ENCODE results near the gene HOXA13. TPM values are rescaled to one million over a fixed set of nuclear protein-coding genes. Genes with fewer than 3 reads are reported as not detected.

HOXA13 gene
- total RNA-seq, 2 experiments from 2014 or later, result not detected

GRCh38 chr7:27177795-27178320 lies 22.0 kb downstream of the HOXA13 start:
- Mint-ChIP-seq H3K4me1 (peaks cover 6% of the 10 kb centered on the region), H3K4me3 (no peak overlapping the region), H3K27me3 (peaks cover 50% of the 10 kb centered on the region), H3K36me3 (ENCODE audit: low read depth) (no peaks in the 10 kb centered on the region), H3K27ac (no peak overlapping the region), H3K9me3 (ENCODE audit: low read depth) (no peaks in the 10 kb centered on the region)
- DNase-seq, result no peak
- ChIA-PET POLR2A (interaction anchor here (0.6 kb wide), 1 partner anchor 885 kb away, joined by 5 read pairs; no protein-coding TSS in a partner anchor), CTCF (interaction anchor here (1.0 to 2.3 kb wide), 5 partner anchors 11 to 79 kb away, joined by 3 to 12 read pairs (median 4); no protein-coding TSS in a partner anchor)
- no peak for ATAC-seq
- intact Hi-C loops (cut with DNase I, micrococcal nuclease), result no loop called here

- ATAC-seq (no peak), DNase-seq (no peak)
- Mint-ChIP-seq H3K36me3 (ENCODE audit: low read depth) (no peaks in the 10 kb centered on the region), H3K27me3 (peaks cover 48% of the 10 kb centered on the region), H3K4me3 (no peak overlapping the region), H3K27ac (no peak overlapping the region), H3K4me1 (peaks cover 9% of the 10 kb centered on the region), H3K9me3 (ENCODE audit: low read depth) (no peaks in the 10 kb centered on the region)
- intact Hi-C loops (cut with DNase I, micrococcal nuclease), result no loop called here
- ChIA-PET CTCF (interaction anchor here (0.6 to 1.7 kb wide), 6 partner anchors 11 to 1131 kb away, joined by 3 to 6 read pairs (median 3); no protein-coding TSS in a partner anchor), POLR2A (interaction anchor here (0.5 to 0.6 kb wide), 2 partner anchors 8 to 886 kb away, joined by 5 read pairs; partner anchors contain the start of gene HOXA11)
These were observed 22.7 kb downstream of the HOXA13 start for GRCh38 chr7:27176962-27177794.

- ATAC-seq (no peak), DNase-seq (no peak)
- H3K4me3 Mint-ChIP-seq, result no peak overlapping the region
- ChIA-PET POLR2A (interaction anchor here (0.5 kb wide), 1 partner anchor 9 kb away, joined by 5 read pairs; the partner anchor contains the start of gene HOXA11), CTCF (interaction anchor here (0.9 to 1.7 kb wide), 4 partner anchors 12 to 27 kb away, joined by 3 to 6 read pairs (median 4); no protein-coding TSS in a partner anchor)
- H3K27me3 Mint-ChIP-seq, result peaks cover 53% of the 10 kb centered on the region
- H3K9me3 Mint-ChIP-seq (ENCODE audit: low read depth), result no peaks in the 10 kb centered on the region
- H3K36me3 Mint-ChIP-seq (ENCODE audit: low read depth), result no peaks in the 10 kb centered on the region
- intact Hi-C loops (cut with DNase I, micrococcal nuclease), result no loop called here
- no peak overlapping the region for H3K27ac Mint-ChIP-seq
- peaks cover 14% of the 10 kb centered on the region for H3K4me1 Mint-ChIP-seq
These were observed 23.4 kb downstream of the HOXA13 start for GRCh38 chr7:27176524-27176845.

- DNase-seq, result no peak
- intact Hi-C loops (cut with DNase I, micrococcal nuclease), result no loop called here
- Mint-ChIP-seq H3K27me3 (peaks cover 53% of the 10 kb centered on the region), H3K9me3 (ENCODE audit: low read depth) (no peaks in the 10 kb centered on the region), H3K27ac (no peak overlapping the region), H3K36me3 (ENCODE audit: low read depth) (no peaks in the 10 kb centered on the region), H3K4me3 (no peak overlapping the region), H3K4me1 (peaks cover 15% of the 10 kb centered on the region)
- ATAC-seq, result no peak
- ChIA-PET POLR2A (no interaction called here), CTCF (interaction anchor here (0.9 to 1.7 kb wide), 4 partner anchors 13 to 26 kb away, joined by 3 to 6 read pairs (median 4); no protein-coding TSS in a partner anchor)
These were observed 24.0 kb downstream of the HOXA13 start for GRCh38 chr7:27175626-27176523.

GRCh38 chr7:27174874-27175625 lies 24.8 kb downstream of the HOXA13 start:
- ATAC-seq (no peak), DNase-seq (no peak)
- Mint-ChIP-seq H3K27me3 (peaks cover 54% of the 10 kb centered on the region), H3K36me3 (ENCODE audit: low read depth) (no peaks in the 10 kb centered on the region), H3K4me1 (peaks cover 15% of the 10 kb centered on the region), H3K4me3 (no peak overlapping the region), H3K9me3 (ENCODE audit: low read depth) (no peaks in the 10 kb centered on the region), H3K27ac (no peak overlapping the region)
- ChIA-PET POLR2A (no interaction called here), CTCF (interaction anchor here (0.6 kb wide), 1 partner anchor 35 kb away, joined by 4 read pairs; no protein-coding TSS in a partner anchor)
- intact Hi-C loops (cut with DNase I, micrococcal nuclease), result no loop called here

GRCh38 chr7:27173956-27174873 lies 25.7 kb downstream of the HOXA13 start, which contains the start of gene HOXA10:
HOXA10 (minus strand) TSS chr7:27174320; CDS start chr7:27174306, 14 bp downstream.
- no peak for ATAC-seq
- POLR2A ChIA-PET, result no interaction called here
- peak within 1 kb of the TSS; percentile 28 for H3K4me3 Mint-ChIP-seq
- H3K9me3 Mint-ChIP-seq (ENCODE audit: low read depth), result no peaks in the 10 kb centered on the region
- H3K27ac Mint-ChIP-seq, result no peak within 1 kb of the TSS
- intact Hi-C loops (cut with DNase I, micrococcal nuclease), result loop anchor here in 1 of 2 experiments (2.0 kb wide), 1 partner anchor 17 kb away; the partner anchor contains the start of gene HOXA7
- no peaks in the 10 kb centered on the region for H3K36me3 Mint-ChIP-seq (ENCODE audit: low read depth)
- peaks cover 51% of the 10 kb centered on the region for H3K27me3 Mint-ChIP-seq
- DNase-seq, result no peak
- H3K4me1 Mint-ChIP-seq, result peaks cover 9% of the 10 kb centered on the region
- CTCF ChIA-PET, result interaction anchor here (0.6 kb wide), 1 partner anchor 36 kb away, joined by 4 read pairs; no protein-coding TSS in a partner anchor

GRCh38 chr7:27173511-27173955 lies 26.4 kb downstream of the HOXA13 start:
- ChIA-PET CTCF (interaction anchor here (1.0 to 1.6 kb wide), 2 partner anchors 11 to 13 kb away, joined by 4 to 6 read pairs; no protein-coding TSS in a partner anchor), POLR2A (interaction anchor here (0.6 kb wide), 1 partner anchor 312 kb away, joined by 7 read pairs; no protein-coding TSS in a partner anchor)
- Mint-ChIP-seq H3K27me3 (peaks cover 52% of the 10 kb centered on the region), H3K4me3 (no peak overlapping the region), H3K9me3 (ENCODE audit: low read depth) (no peaks in the 10 kb centered on the region), H3K36me3 (ENCODE audit: low read depth) (no peaks in the 10 kb centered on the region), H3K27ac (no peak overlapping the region), H3K4me1 (peaks cover 13% of the 10 kb centered on the region)
- DNase-seq, result peak; percentile 50
- intact Hi-C loops (cut with DNase I, micrococcal nuclease), result loop anchor here in 1 of 2 experiments (2.0 kb wide), 1 partner anchor 17 kb away; the partner anchor contains the start of gene HOXA7
- peak; percentile 60 for ATAC-seq

- Mint-ChIP-seq H3K27ac (no peak overlapping the region), H3K4me1 (peaks cover 15% of the 10 kb centered on the region), H3K9me3 (ENCODE audit: low read depth) (no peaks in the 10 kb centered on the region), H3K4me3 (no peak overlapping the region), H3K36me3 (ENCODE audit: low read depth) (no peaks in the 10 kb centered on the region), H3K27me3 (peaks cover 56% of the 10 kb centered on the region)
- intact Hi-C loops (cut with DNase I, micrococcal nuclease), result loop anchor here in 1 of 2 experiments (2.0 kb wide), 1 partner anchor 16 kb away; the partner anchor contains the start of gene HOXA7
- DNase-seq (peak; percentile 31), ATAC-seq (peak; percentile 14)
- ChIA-PET CTCF (interaction anchor here (0.6 to 1.6 kb wide), 4 partner anchors 10 to 113 kb away, joined by 3 to 6 read pairs (median 4); no protein-coding TSS in a partner anchor), POLR2A (interaction anchor here (0.6 kb wide), 1 partner anchor 312 kb away, joined by 7 read pairs; no protein-coding TSS in a partner anchor)
These were observed 26.9 kb downstream of the HOXA13 start for GRCh38 chr7:27172823-27173510.

GRCh38 chr7:27172315-27172774 lies 27.5 kb downstream of the HOXA13 start:
- Mint-ChIP-seq H3K4me3 (peak overlapping the region; percentile 7), H3K27me3 (peaks cover 57% of the 10 kb centered on the region), H3K27ac (no peak overlapping the region), H3K9me3 (ENCODE audit: low read depth) (no peaks in the 10 kb centered on the region), H3K36me3 (ENCODE audit: low read depth) (no peaks in the 10 kb centered on the region), H3K4me1 (peaks cover 15% of the 10 kb centered on the region)
- CTCF ChIA-PET, result interaction anchor here (0.6 to 1.6 kb wide), 4 partner anchors 10 to 114 kb away, joined by 3 to 5 read pairs (median 4); no protein-coding TSS in a partner anchor
- no peak for ATAC-seq
- intact Hi-C loops (cut with DNase I, micrococcal nuclease), result loop anchor here in 1 of 2 experiments (2.0 kb wide), 1 partner anchor 16 kb away; the partner anchor contains the start of gene HOXA7
- no peak for DNase-seq
- POLR2A ChIA-PET, result no interaction called here

Data from activated CD4-positive, alpha-beta T cell treated with anti-CD3 and anti-CD28 coated beads for 36 hours (primary cell).